ENCODE measurements around the gene ANKRD61.

DNA sequence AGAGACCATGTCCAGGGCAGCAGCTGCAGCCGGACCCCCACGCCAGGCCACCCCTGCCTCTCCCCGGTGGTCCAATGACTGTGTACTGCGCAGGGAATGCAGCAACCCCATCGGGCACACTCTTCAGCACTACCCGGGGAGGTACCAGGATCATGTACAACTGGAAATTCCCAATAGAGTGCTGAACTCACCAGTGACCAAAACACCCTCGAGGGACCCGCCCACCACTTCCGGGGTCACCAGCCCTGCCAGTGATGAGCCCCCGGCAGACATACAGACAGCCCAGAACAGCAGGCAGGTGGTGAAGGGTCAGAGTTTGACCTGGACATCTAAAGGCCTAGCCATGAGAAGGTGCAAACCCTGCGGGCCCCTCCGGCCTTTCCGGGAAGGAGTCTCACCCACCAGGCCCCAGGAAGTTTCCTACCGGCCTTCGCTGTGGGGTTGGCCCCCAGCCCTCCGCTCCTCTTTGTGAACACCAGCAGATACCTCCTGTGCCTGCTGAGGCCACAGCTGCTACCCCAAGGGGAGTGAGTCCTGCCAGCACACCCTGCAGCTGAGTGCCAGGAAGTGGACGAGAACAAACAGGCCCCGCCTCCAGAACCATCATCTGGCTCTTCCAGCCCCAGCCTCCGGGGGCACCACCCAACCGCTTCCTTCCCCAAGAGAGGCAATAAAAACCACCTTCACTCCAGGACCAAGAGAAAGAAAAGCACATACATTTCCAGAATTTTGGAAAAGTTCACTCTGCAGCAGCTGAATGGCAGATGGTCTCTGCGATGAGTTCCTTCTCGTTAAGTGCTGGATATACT is 5.0 kb upstream of the ANKRD61 start:
- no peak for TF ChIP-seq POLR2AphosphoS5 (IDR thresholded peaks at IDR 0.05; ENCODE audit: low read depth, low read length)
- TF ChIP-seq POLR2A (IDR thresholded peaks at IDR 0.05; ENCODE audit: low read depth, low read length): peak; percentile 22; the same call in 1 of the 2 replicates
- no peak for TF ChIP-seq TAF1 (IDR thresholded peaks at IDR 0.05; ENCODE audit: borderline replicate concordance, low read depth, low read length)

Measured in GM12892 (cell line).